ENCODE data around the gene P3H1. TPM values are rescaled to one million over a fixed set of nuclear protein-coding genes. Genes with fewer than 3 reads are reported as not detected.
"Not testable (repeated sequence)": the region's sequence is repeated elsewhere in the genome, so short reads cannot be mapped to it uniquely, and the experiment has no call there.

The P3H1 gene
- polyA plus RNA-seq, 1 donor: 57.1 TPM

- no peak for DNase-seq (ENCODE audit: low read depth)
Measured at GRCh38 chr1:42730988-42731387, 35.8 kb downstream of the P3H1 start.

GRCh38 chr1:42730002-42730401, 36.8 kb downstream of the P3H1 start:
- DNase-seq (ENCODE audit: low read depth): no peak

GRCh38 chr1:42725820-42726219, 41.0 kb downstream of the P3H1 start:
- not testable (repeated sequence) for DNase-seq (ENCODE audit: low read depth)

GRCh38 chr1:42723511-42723910, 43.3 kb downstream of the P3H1 start:
- no peak for DNase-seq (ENCODE audit: low read depth)

GRCh38 chr1:42722403-42722802, 44.4 kb downstream of the P3H1 start:
- not testable (repeated sequence) for DNase-seq (ENCODE audit: low read depth)

GRCh38 chr1:42721926-42722325, 44.9 kb downstream of the P3H1 start:
- no peak for DNase-seq (ENCODE audit: low read depth)

- DNase-seq (ENCODE audit: low read depth): no peak
Measured at GRCh38 chr1:42720868-42721267, 46.0 kb downstream of the P3H1 start.

- DNase-seq (ENCODE audit: low read depth): not testable (repeated sequence)
Measured at GRCh38 chr1:42714441-42714840, 52.4 kb downstream of the P3H1 start.

- DNase-seq (ENCODE audit: low read depth): no peak
Measured at GRCh38 chr1:42713293-42713692, 53.5 kb downstream of the P3H1 start.

GRCh38 chr1:42712808-42713207, 54.0 kb downstream of the P3H1 start:
- not testable (repeated sequence) for DNase-seq (ENCODE audit: low read depth)

- no peak for DNase-seq (ENCODE audit: low read depth)
Measured at GRCh38 chr1:42703888-42704464, 62.9 kb downstream of the P3H1 start.

- DNase-seq (ENCODE audit: low read depth): no peak
Measured at GRCh38 chr1:42700006-42700405, 66.8 kb downstream of the P3H1 start.

GRCh38 chr1:42698081-42698813, 68.6 kb downstream of the P3H1 start:
- no peak for DNase-seq (ENCODE audit: low read depth)

Other genes starting within 250 kb of the P3H1 start
- gene PPIH, start 108.6 kb downstream of the P3H1 start, polyA plus RNA-seq (ENCODE audit: insufficient read length): 37.9 TPM
- gene YBX1, start 84.6 kb downstream of the P3H1 start, polyA plus RNA-seq (ENCODE audit: insufficient read length): 921 TPM
- 0.34 TPM for gene CLDN19, start 26.8 kb downstream of the P3H1 start, polyA plus RNA-seq (ENCODE audit: insufficient read length)
- 8.2 TPM for gene C1orf50, start 221 bp upstream of the P3H1 start, polyA plus RNA-seq (ENCODE audit: insufficient read length)
- gene TMEM269, start 18.0 kb upstream of the P3H1 start, polyA plus RNA-seq (ENCODE audit: insufficient read length): 0.83 TPM
- 9.0 TPM for gene ERMAP, start 50.1 kb upstream of the P3H1 start, polyA plus RNA-seq (ENCODE audit: insufficient read length)
- 43.2 TPM for gene SVBP, start 50.4 kb upstream of the P3H1 start, polyA plus RNA-seq (ENCODE audit: insufficient read length)
- 10.8 TPM for gene ZNF691, start 79.6 kb upstream of the P3H1 start, polyA plus RNA-seq (ENCODE audit: insufficient read length)
- 22.1 TPM for gene SLC2A1, start 191.8 kb upstream of the P3H1 start, polyA plus RNA-seq (ENCODE audit: insufficient read length)